ENCODE results near the gene CPOX. TPM values are rescaled to one million over a fixed set of nuclear protein-coding genes. Genes with fewer than 3 reads are reported as not detected.

The CPOX gene
- total and polyA plus RNA-seq, 11 donors, result 7.7 to 13.6 (median 12.4) TPM

- peaks cover 0 to 7% (median 0%) of the 10 kb centered on the region in 9 donors for H3K27me3 ChIP-seq
- WGBS, 4 donors, result 89 to 92% (median 90%) methylated on average over 6 of the region's 6 CpGs
- H3K4me1 ChIP-seq, result no peaks in the 10 kb centered on the region
- H3K4me3 ChIP-seq, result no peak overlapping the region
- ATAC-seq (no peak), DNase-seq (no peak)
- no peaks in the 10 kb centered on the region for H3K9me3 ChIP-seq
- intact Hi-C loops (cut with DNase I), result no loop called here
- no peak overlapping the region for H3K27ac ChIP-seq
- H3K36me3 ChIP-seq, result no peaks in the 10 kb centered on the region
- TF ChIP-seq CTCF (IDR thresholded peaks at IDR 0.05) (no peak), POLR2A (IDR thresholded peaks at IDR 0.05) (no peak)
These were observed 60.5 kb downstream of the CPOX start for GRCh38 chr3:98532709-98533571.

GRCh38 chr3:98532275-98532637 is 61.2 kb downstream of the CPOX start:
- WGBS, 4 donors, result 72 to 87% (median 76%) methylated on average over 4 to 5 of the region's 5 CpGs
- Histone ChIP-seq H3K27me3 (peaks cover 0 to 7% (median 0%) of the 10 kb centered on the region in 9 donors), H3K27ac (no peak overlapping the region), H3K4me3 (no peak overlapping the region), H3K9me3 (no peaks in the 10 kb centered on the region), H3K36me3 (no peaks in the 10 kb centered on the region), H3K4me1 (no peaks in the 10 kb centered on the region)
- intact Hi-C loops (cut with DNase I), result no loop called here
- DNase-seq (no peak), ATAC-seq (no peak)
- TF ChIP-seq CTCF (IDR thresholded peaks at IDR 0.05) (no peak), POLR2A (IDR thresholded peaks at IDR 0.05) (no peak)

- TF ChIP-seq CTCF (IDR thresholded peaks at IDR 0.05) (no peak), POLR2A (IDR thresholded peaks at IDR 0.05) (no peak)
- no peaks in the 10 kb centered on the region for H3K4me1 ChIP-seq
- ATAC-seq (no peak), DNase-seq (no peak)
- no peak within 1 kb of the TSS for H3K27ac ChIP-seq
- H3K27me3 ChIP-seq, result peaks cover 0 to 7% (median 0%) of the 10 kb centered on the region in 9 donors
- no peak within 1 kb of the TSS for H3K4me3 ChIP-seq
- H3K9me3 ChIP-seq, result no peaks in the 10 kb centered on the region
- intact Hi-C loops (cut with DNase I), result no loop called here
- H3K36me3 ChIP-seq, result no peaks in the 10 kb centered on the region
- WGBS, 4 donors, result 72 to 75% (median 73%) methylated on average over 7 of the region's 7 CpGs
These were observed 61.7 kb downstream of the CPOX start, which contains the start of gene GPR15 for GRCh38 chr3:98531622-98532274. GPR15 (plus strand) TSS chr3:98531978; CDS start chr3:98532034, 56 bp downstream.

- intact Hi-C loops (cut with DNase I), result no loop called here
- Histone ChIP-seq H3K27ac (no peak overlapping the region), H3K9me3 (no peaks in the 10 kb centered on the region), H3K36me3 (no peaks in the 10 kb centered on the region), H3K27me3 (peaks cover 0 to 7% (median 0%) of the 10 kb centered on the region in 9 donors), H3K4me3 (no peak overlapping the region), H3K4me1 (no peaks in the 10 kb centered on the region)
- TF ChIP-seq CTCF (IDR thresholded peaks at IDR 0.05) (no peak), POLR2A (IDR thresholded peaks at IDR 0.05) (no peak)
- ATAC-seq, result no peak
- WGBS, 4 donors, result 85 to 89% (median 86%) methylated on average over 2 of the region's 2 CpGs
- DNase-seq, result no peak
These were observed 62.7 kb downstream of the CPOX start for GRCh38 chr3:98530676-98531075.

Measured in heart left ventricle (tissue), 16 donors.